ENCODE results near the gene PWP1. TPM values are rescaled to one million over a fixed set of nuclear protein-coding genes. Genes with fewer than 3 reads are reported as not detected.

PWP1 gene
- total RNA-seq, 1 donor from 2014 or later, result 35.6 TPM

DNA sequence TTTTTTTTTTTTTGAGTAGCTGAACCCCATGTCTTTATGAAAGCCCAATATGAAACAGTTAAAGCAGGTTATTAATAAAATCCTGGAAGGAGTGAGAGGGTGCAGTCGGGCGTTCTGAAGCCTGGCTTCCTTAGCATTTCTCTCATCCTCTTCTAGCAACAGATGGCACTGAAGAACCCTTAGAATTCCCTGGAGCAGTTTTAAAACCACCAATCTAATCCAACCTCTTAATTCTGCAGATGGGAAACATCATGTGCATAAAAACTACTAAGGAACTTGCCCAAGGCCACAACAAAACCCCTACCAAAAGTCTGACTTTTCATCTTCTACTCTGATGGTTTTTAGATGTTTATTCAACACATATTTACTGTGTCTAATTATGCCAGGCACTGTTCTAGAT, 50.2 kb downstream of the PWP1 start:
- DNase-seq (ENCODE audit: low spot score), result no peak

DNA sequence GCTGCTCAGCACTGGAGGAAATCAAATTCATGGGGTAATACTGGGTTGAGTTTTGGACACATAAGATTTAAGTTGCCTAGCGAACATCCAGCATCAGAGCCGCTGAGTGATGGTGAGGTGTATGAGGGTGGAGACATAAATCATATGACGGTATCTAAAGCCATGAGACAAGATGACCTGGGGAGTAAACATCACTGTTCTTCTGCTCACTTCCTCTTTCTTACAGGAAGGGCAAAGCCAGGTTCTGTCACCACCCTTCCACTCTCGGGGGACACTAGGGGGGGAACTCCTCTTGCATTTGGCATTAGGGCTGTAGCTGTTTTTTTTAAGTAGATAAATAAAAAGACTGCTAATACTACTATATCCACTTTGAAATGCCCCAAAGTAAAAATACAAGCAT, 51.3 kb downstream of the PWP1 start:
- no peak for DNase-seq (ENCODE audit: low spot score)

DNA sequence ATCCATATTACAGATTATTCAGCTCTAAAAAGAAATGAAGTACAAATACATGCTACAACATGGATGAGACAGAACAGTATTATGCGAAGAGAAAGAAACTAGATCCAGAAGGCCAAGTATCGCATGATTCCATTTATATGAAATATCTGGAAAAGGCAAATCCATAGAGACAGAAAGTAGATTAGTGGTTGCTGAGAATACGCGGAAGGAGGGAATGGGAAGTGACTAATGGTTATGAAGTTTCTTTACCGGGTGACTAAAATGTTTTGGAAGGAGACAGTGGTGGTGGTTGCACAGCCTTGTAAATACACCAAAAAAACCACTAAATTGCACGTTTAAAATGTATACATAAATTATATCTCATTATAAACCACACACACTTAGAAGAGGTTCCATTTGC, 62.9 kb downstream of the PWP1 start:
- no peak for DNase-seq (ENCODE audit: low spot score)

DNA sequence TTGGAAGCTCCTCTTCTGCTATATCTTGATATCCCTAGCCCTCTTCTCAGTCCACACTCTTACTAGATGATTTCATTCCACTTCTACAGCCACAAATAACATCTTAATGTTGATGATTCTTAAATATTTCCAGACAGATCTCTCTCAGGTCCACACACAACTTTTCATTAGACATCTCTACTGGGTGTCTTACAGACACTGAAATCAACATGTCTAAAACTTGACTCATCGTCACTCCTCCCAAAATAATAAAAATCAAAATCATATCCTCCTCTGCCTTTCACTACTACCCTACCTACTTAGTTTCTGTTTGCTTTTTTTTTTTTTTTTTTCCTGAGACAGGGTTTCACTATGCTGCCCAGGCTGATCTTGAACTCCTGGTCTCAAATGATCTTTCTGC, 63.5 kb downstream of the PWP1 start:
- no peak for DNase-seq (ENCODE audit: low spot score)

DNA sequence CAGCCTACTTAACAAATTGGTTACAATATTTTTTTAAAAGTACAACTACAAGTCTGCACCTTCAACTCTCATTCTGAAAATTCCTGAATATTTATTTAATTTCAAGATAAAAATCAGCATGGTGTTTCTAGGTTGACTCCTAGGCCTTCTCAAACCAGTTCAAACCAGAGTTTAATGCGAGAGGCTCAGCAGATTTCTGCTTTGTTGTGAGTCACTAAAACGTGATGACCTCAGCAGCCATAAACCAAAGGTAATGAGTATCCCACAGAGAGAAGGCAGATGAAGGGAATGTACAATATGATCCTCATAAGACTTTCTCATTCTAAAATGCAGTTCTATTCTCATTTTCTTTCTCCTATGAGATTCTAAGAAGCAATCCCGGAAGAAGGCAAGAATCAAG, 73.8 kb downstream of the PWP1 start:
- no peak for DNase-seq (ENCODE audit: low spot score)

DNA sequence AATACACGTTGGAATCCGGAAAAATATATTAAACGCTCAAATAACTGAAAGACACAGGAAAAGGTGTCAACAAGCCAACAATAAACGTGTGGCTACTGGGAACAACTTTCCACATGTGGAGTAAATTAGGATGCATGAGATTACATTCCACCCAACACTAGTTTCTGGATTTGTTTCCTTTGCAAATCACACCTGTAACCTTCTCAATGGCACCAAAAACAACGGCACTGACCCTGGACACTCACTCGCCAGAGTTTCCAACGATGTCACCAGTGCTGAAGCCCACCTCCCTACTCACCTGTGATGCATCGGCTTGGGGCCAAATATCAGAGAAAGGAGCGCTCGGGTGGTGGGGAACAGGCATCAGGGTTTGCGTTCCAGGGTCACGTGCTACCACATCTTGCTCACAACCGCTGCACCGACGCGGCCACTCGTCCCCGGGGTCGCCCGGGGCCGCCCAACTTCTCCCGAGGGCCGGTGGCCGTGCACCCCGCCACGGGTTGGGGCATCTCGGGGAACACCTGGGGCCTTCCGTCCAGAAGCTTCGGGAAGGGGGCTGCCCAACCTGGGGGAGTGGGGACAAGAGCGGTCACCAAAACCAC, 74.7 kb downstream of the PWP1 start:
- peak; percentile 50 for DNase-seq (ENCODE audit: low spot score)

DNA sequence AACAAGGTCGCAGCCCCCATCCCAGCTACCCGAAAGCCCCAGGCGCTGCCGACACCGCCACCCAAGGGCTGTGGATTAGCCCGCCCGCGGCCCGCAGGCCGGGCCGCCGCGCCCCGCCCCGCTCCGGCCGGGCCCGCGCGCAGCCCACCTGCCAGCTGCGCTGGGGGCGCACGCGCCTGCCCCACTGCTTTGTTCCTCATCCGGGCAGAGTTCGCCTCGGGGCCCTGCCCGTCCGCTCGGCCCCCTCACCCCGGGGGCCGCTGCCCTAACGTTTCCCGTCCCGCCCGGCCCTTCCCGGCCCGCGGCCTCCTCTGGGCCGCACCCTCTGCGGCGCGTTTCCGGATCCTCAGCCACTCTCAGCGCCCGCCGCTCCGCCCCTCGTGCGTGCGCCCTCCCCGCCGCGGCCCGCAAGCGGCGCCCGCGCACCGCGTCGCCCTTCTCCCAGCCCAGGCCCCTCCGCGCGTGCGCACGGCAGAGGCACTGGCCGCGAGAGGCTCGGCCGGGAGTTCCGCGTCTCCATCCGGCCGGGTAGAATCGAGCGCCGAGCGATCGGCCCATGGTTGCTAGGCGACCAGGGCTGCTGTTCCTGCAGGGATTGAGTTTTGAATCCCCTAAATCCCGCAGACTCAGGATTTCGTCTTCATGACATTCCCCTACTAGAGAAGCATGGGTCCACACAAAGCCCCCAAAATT, 75.4 kb downstream of the PWP1 start, which contains the start of gene PRDM4:
PRDM4 (minus strand) TSS at position 329 of the 693 bp plus-strand sequence. CDS start 622 bp downstream, outside the sequence.
- DNase-seq (ENCODE audit: low spot score), result peak; percentile 93

DNA sequence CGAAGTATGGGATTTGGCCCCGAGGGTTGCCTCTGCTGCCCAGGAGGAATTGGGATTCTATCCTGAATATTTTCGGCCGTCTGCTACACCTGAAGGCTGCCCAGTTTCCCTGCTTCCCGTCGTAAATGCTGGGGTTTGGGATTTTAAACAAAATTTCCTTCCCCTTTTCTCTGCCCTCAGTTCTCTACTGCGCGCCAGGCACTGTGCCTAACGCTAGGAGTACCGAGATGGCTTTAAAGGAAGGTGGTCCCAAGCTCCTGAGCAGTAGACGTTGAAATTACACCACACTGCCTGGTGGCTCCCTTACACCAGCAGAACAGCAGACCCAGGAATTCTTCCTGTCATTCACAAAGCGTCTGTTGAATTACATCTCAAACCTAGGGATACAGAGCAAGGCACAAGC, 75.9 kb downstream of the PWP1 start:
- no peak for DNase-seq (ENCODE audit: low spot score)

Other genes starting within 250 kb of the PWP1 start
- 34.6 TPM for gene PRDM4, start 75.3 kb downstream of the PWP1 start, total RNA-seq
- not detected for gene ASCL4, start 88.9 kb downstream of the PWP1 start, total RNA-seq

All from ureter (tissue), 1 donor.